Measurements from ENCODE around the gene TRPM5. TPM values are rescaled to one million over a fixed set of nuclear protein-coding genes. Genes with fewer than 3 reads are reported as not detected.

The TRPM5 gene
- total and polyA plus RNA-seq, 9 of the 15 experiments (the other 6 are each of a cell fraction or from before 2014, with no cell fraction given) = not detected

GRCh38 chr11:2466869-2467694 lies 22.8 kb upstream of the TRPM5 start (continued):
- TF ChIP-seq ATF6 (CRISPR knock-in tag; IDR thresholded peaks at IDR 0.05) = no peak
- no peak for TF ChIP-seq XRCC5 (IDR thresholded peaks at IDR 0.05; ENCODE audit: low read depth, low read length)
- no peak for TF ChIP-seq ZNF431 (CRISPR knock-in tag; IDR thresholded peaks at IDR 0.05)
- TF ChIP-seq GABPA (tag; conservative IDR thresholded peaks at IDR 0.05; ENCODE audit: low read depth) = peak; percentile 58
- no peak for TF ChIP-seq PHB (CRISPR knock-in tag; IDR thresholded peaks at IDR 0.05)
- TF ChIP-seq SRF (CRISPR knock-in tag; IDR thresholded peaks at IDR 0.05) = no peak
- TF ChIP-seq ZBTB5 (IDR thresholded peaks at IDR 0.05) = no peak
- TF ChIP-seq SIX5 (IDR thresholded peaks at IDR 0.05; ENCODE audit: borderline replicate concordance in 1 of 2, insufficient read depth in 1 of 2, low read depth in 1 of 2, low read length in 2 of 2) = no peak

Data from K562 (cell line).